Astrocyte (in vitro differentiated cells and primary cell): ENCODE data around the gene PLEKHF1. TPM values are rescaled to one million over a fixed set of nuclear protein-coding genes. Genes with fewer than 3 reads are reported as not detected.
A peak's percentile ranks its signal among the peaks of the same experiment; 100 is the strongest.

Experiments
- DNase-seq: peaks from one replicate; pipeline ENCODE4 v3.0.0-alpha.2; 2010; ENCODE audit warnings: low read depth
- FAIRE-seq: peaks from 2 replicates; lab custom pipeline; 2011; peaks lifted over from hg19 to GRCh38; lab: Jason Lieb, UNC
- H2AFZ ChIP-seq: 2 replicates; pipeline ENCODE4 v1.6.0; 2012; ENCODE audit warnings: low read depth, low read length, inconsistent platforms
- H3K27ac ChIP-seq: 2 replicates; pipeline ENCODE4 v1.5.1; 2011; ENCODE audit warnings: low read depth, low read length, inconsistent platforms
- H3K27me3 ChIP-seq: 2 replicates; pipeline ENCODE4 v1.6.0; 2011; ENCODE audit warnings: low read length, inconsistent platforms; ENCODE audit not compliant: insufficient read depth
- H3K36me3 ChIP-seq: 2 replicates; pipeline ENCODE4 v1.5.1; 2011; ENCODE audit warnings: low read length, inconsistent platforms; ENCODE audit not compliant: insufficient read depth
- H3K4me1 ChIP-seq: 2 replicates; pipeline ENCODE4 v1.5.1; 2011; ENCODE audit warnings: low read length, inconsistent platforms; ENCODE audit not compliant: insufficient read depth
- H3K4me2 ChIP-seq: 2 replicates; pipeline ENCODE4 v1.6.0; 2012; ENCODE audit warnings: low read length, inconsistent platforms
- H3K4me3 ChIP-seq: 2 replicates; pipeline ENCODE4 v1.5.1; 2011; ENCODE audit warnings: low read depth, mild to moderate bottlenecking, low read length, inconsistent platforms; ENCODE audit not compliant: insufficient read depth
- H3K79me2 ChIP-seq: 2 replicates; pipeline ENCODE4 v1.6.0; 2012; ENCODE audit warnings: mild to moderate bottlenecking, low read length, inconsistent platforms; ENCODE audit not compliant: insufficient read depth
- H3K9ac ChIP-seq: 2 replicates; pipeline ENCODE4 v1.6.0; 2012; ENCODE audit warnings: mild to moderate bottlenecking, low read length, inconsistent platforms
- H3K9me3 ChIP-seq: 2 replicates; pipeline ENCODE4 v1.5.1; 2012; ENCODE audit warnings: low read depth, mild to moderate bottlenecking, low read length, inconsistent platforms; ENCODE audit not compliant: insufficient read depth
- H4K20me1 ChIP-seq: 2 replicates; pipeline ENCODE4 v1.6.0; 2012; ENCODE audit warnings: low read length, inconsistent platforms; ENCODE audit not compliant: insufficient read depth
- H3K27ac Mint-ChIP-seq: one replicate; pipeline ENCODE4 v1.8.0; 2021; ENCODE audit warnings: mild to moderate bottlenecking, mixed read lengths; ENCODE audit not compliant: unreplicated experiment
- H3K27me3 Mint-ChIP-seq: one replicate; pipeline ENCODE4 v1.8.0; 2021; ENCODE audit warnings: low read depth, mixed read lengths; ENCODE audit not compliant: unreplicated experiment
- H3K36me3 Mint-ChIP-seq: one replicate; pipeline ENCODE4 v1.8.0; 2021; ENCODE audit warnings: low read depth, mixed read lengths; ENCODE audit not compliant: unreplicated experiment
- H3K4me1 Mint-ChIP-seq: one replicate; pipeline ENCODE4 v1.8.0; 2021; ENCODE audit warnings: low read depth, mixed read lengths; ENCODE audit not compliant: unreplicated experiment
- H3K4me3 Mint-ChIP-seq: one replicate; pipeline ENCODE4 v1.8.0; 2021; ENCODE audit warnings: mild to moderate bottlenecking, moderate library complexity, mixed read lengths; ENCODE audit not compliant: unreplicated experiment
- H3K9me3 Mint-ChIP-seq: one replicate; pipeline ENCODE4 v1.8.0; 2021; ENCODE audit warnings: mild to moderate bottlenecking, mixed read lengths; ENCODE audit not compliant: unreplicated experiment
- CTCF ChIP-seq: IDR thresholded peaks from 2 replicates; pipeline ENCODE4 v1.5.1; 2011; ENCODE audit warnings: low read depth, mild to moderate bottlenecking, inconsistent platforms, low read length, moderate library complexity; ENCODE audit not compliant: insufficient read depth
- EZH2 ChIP-seq: IDR thresholded peaks from 2 replicates; pipeline ENCODE4 v1.6.1; 2012; ENCODE audit warnings: mild to moderate bottlenecking, low read length, inconsistent platforms; ENCODE audit not compliant: insufficient read depth
- total RNA-seq: library from RNA; stranded (reverse); gene quantifications from 2 replicates; pipeline ENCODE4 v1.2.1, GENCODE V29; 2021

PLEKHF1 gene
- total RNA-seq, 1 donor from 2014 or later, result 13.1 TPM

- no peaks in the 10 kb centered on the region for H3K79me2 ChIP-seq
- Mint-ChIP-seq H3K4me3 (peak overlapping the region; percentile 20), H3K9me3 (peaks cover 2% of the 10 kb centered on the region), H3K27me3 (peaks cover 18% of the 10 kb centered on the region), H3K4me1 (peaks cover 2% of the 10 kb centered on the region), H3K36me3 (no peaks in the 10 kb centered on the region), H3K27ac (no peak overlapping the region)
- H3K4me1 ChIP-seq, result peaks cover 4% of the 10 kb centered on the region
- no peak for FAIRE-seq
- H3K36me3 ChIP-seq, result no peaks in the 10 kb centered on the region
- no peak overlapping the region for H2AFZ ChIP-seq
- no peak overlapping the region for H3K4me2 ChIP-seq
- H3K4me3 ChIP-seq, result no peak overlapping the region
- no peak overlapping the region for H3K9ac ChIP-seq
- no peaks in the 10 kb centered on the region for H3K9me3 ChIP-seq
- no peaks in the 10 kb centered on the region for H4K20me1 ChIP-seq
- no peak for TF ChIP-seq CTCF
- TF ChIP-seq EZH2, result no peak
- DNase-seq, result no peak
- H3K27me3 ChIP-seq, result no peaks in the 10 kb centered on the region
- no peak overlapping the region for H3K27ac ChIP-seq
Measured at GRCh38 chr19:29623726-29624488, 41.4 kb upstream of the PLEKHF1 start.

- Histone ChIP-seq H3K79me2 (no peaks in the 10 kb centered on the region), H3K4me2 (no peak overlapping the region), H3K9ac (no peak overlapping the region), H3K36me3 (no peaks in the 10 kb centered on the region), H4K20me1 (no peaks in the 10 kb centered on the region), H3K9me3 (no peaks in the 10 kb centered on the region), H3K27ac (no peak overlapping the region), H2AFZ (peak overlapping the region; percentile 9), H3K27me3 (no peaks in the 10 kb centered on the region), H3K4me3 (no peak overlapping the region), H3K4me1 (peaks cover 4% of the 10 kb centered on the region)
- TF ChIP-seq EZH2 (no peak), CTCF (no peak)
- DNase-seq, result no peak
- no peak for FAIRE-seq
- Mint-ChIP-seq H3K27ac (peak overlapping the region; percentile 66), H3K4me3 (no peak overlapping the region), H3K4me1 (peaks cover 2% of the 10 kb centered on the region), H3K27me3 (peaks cover 18% of the 10 kb centered on the region), H3K9me3 (peaks cover 2% of the 10 kb centered on the region), H3K36me3 (no peaks in the 10 kb centered on the region)
Measured at GRCh38 chr19:29624489-29625185, 40.6 kb upstream of the PLEKHF1 start.
